Glomerular visceral epithelial cell (primary cell): ENCODE measurements around the gene AUTS2.

Source experiments
- DNase-seq: peaks from one replicate; pipeline ENCODE4 v3.0.0-alpha.2; 2016; ENCODE audit errors: extremely low spot score

The AUTS2 gene

DNA sequence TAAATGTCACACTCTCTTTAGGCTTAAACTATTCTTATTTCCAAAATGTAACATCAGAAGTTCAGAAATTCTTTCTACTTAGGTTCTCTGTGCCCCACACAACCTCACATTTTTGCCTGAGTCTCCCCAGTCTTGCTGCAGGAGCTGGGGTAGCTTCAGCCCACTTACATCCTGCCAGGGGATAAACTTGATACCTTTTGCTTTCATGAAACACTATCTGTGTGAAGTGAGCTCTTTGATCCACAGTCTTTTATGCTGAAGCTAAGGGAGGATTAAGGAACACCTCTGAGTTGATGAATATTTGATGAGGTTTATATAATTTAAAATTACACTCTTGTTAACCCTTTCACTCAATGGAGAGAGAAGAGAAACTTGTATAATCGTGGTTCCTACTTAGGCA, 341.0 kb downstream of the AUTS2 start:
- DNase-seq, result no peak

DNA sequence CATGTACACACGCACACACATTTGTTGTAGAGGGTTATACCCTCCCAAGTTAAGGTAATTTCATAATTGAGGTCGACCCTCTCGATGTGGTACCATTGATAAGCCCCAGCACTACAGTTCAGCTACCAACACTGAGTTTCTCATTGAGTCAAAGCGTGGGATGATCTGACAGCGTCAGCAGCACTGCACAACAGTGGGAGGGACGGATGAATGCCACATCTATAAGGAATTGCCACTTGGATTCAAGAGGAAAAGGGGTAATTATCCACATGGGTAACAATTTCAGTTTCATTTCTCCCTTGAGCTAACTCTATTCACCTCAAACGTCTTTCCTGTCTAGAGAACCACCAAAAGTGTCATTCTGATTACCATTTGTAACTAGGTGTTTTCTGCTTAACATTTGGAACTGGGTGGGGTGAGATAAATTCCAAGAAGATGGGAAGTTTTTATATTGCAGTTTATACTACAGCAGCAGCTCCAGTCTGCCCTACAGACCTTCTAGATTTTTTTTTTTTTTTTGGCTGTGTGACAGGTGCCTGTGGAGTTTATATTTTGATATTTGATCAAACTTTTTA, 342.9 kb downstream of the AUTS2 start:
- no peak for DNase-seq

DNA sequence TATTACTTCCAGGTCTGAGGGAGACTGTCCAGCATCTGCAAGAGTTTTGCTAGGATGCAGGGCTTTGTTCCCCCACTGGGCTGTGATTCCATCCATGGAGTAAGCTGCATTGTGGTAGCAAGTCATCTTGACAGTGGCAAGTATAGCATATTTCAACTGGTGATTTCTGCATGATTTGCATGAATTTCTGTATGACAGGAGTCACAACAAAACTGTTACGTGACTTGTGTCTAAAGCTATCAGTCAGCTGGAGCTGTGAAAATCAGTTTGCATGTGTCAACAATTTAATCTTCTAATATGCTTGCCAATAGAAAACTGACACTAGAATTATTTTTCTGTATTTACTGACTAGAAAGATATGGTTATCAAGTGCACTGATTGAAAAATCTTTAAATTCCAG, 344.3 kb downstream of the AUTS2 start:
- DNase-seq, result no peak

DNA sequence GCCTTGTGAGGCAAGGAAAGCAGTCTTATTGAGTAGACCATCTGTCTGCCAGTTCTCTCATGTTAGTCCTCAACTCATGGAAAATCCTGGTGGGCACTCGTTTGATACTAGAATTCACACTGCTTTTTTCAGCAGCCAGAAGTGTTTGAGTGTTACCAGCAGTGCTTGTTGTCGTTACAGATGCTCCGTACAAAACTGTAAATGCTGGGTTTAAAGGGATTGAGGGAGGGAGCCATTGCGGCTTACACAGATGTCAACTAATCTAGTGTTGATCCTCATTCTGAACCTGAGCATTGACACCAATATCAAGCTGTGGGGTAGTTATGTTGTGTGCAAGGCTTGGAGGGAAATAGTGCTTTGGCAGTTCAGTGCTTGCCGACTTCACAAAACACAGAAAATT, 348.6 kb downstream of the AUTS2 start:
- DNase-seq, result no peak

DNA sequence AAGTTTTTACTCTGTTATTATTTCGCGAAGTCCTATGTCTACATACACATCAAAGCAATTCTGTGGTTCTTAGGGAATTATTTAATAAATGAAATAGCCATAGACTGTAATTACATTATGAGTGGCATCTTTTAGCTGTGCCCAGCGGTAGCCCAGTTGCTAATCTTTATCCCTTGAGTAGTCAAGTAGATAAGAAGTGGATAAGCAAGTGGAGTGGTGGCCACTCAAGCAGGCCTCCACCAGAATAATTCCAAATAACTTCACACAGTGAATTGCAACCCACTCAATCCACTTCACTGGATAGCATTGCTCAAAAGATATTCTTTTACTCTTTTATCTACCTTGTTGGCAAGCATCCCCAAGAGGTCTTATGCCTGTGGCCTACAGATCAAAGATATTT, 349.7 kb downstream of the AUTS2 start:
- DNase-seq, result no peak

DNA sequence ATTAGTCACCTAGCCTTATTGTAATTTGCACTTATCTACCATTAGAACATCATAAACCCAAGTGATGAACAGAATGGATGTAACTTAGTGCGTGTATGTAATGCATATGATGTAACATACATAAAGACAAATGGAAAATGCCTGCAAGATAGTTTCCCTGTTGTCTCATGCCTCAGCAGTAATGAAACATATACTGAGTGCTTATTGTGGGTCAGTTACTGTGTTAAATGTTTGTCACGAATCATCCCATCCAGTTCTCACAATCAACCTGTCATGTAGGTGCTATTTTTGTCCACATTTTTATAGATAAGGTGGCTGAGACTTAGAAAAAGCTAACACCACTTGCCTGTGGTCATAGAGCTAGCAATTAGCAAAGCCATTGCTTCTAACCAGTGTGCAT, 350.8 kb downstream of the AUTS2 start:
- no peak for DNase-seq

DNA sequence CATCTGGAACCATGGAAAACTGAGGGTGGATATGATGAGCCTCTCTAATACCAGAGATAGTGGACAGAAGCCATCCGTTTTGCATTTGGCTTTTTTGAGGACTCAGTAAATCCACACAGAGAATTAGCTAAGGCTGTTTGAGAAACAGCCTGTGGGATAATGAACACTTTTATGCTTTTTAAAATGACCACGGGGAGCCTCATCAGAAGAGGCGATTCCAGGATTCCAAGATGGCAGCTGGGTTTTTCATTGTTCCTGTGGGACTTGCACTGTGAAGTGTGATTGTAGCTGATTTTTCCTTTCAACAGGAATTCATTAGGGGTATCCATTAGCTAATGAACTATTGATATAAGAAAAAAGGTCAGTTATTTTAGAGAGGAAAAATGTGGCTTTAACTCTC, 353.2 kb downstream of the AUTS2 start:
- no peak for DNase-seq

DNA sequence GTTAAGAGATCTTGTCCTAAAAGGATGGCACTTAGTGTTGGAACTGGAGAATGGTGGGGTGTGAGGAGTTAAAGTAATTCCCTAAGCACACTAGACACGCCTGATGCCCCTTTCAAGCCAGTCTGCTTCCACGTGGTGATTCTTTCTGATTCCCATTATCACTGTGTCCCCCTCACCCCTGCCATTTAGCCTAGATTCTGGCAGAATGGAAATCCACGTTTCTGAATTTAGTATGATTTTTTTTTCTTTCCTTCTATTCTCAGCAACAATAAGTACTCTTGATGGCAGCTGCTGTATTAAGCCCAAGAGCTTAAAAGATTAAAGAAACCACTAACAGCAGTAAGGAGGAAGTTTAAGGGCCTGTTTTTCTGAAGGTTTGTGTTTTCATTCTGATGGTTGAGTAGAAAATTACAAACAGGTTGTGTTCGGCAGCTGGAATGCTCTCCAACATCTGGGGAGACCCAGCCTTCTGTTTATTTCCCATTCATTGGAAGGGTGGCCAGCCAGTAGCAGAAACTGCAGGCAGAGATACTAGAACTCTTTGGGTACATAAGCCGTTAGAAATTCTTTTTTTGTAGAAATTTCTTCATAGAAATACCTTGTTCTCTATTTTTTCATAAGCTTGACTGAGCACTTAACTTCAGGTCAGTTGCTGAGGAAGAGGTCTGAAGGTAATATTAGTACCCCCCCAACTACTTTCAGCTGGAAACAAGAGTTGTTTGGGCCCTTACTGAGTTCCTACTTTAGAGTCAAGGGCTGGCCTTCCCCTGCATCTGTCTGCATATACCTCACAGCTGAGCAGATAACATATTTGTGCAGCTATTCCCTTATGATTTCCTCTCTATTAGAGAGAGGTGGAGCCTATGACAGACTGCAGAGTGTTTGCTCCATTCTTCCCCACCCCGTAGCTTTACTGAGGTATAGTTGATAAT, 355.1 kb downstream of the AUTS2 start:
- DNase-seq, result no peak

DNA sequence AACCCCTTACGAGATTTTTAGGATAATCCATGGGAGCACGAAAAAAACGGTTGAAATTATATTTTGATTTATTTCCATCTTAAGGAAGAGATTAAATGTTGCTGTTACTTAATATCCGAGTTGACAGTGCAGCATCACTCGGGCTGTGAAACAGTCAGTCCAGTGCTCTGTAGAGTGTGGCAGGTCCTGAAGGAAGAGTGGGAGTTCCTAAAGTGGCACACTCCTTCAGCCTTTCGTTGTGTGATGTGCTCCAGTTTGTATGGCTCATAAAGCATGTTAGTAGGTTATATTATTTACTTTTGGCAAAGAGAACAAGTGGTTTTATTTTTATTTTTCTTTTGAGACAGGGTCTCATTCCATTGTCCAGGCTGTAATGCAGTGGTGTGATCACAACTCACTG, 358.3 kb downstream of the AUTS2 start:
- no peak for DNase-seq

DNA sequence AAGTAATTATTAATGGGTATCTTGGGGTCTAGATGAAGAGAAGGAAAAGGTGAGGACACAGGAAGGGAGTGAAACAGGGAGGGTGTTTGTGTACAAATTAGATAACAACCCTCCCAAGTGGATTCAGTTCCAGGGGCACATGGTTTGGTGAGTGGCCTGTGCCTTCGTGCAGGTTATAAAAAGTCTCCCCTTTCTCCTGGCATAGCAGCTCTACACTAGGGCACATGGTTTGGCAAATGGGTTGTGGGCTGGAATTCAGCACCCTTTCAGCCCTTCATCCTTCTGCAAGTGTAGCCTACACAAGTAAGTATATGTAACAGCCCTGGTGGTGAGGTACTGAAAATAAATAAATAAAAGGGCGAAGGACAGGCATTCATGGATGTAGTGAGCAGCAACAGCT, 359.4 kb downstream of the AUTS2 start:
- no peak for DNase-seq

DNA sequence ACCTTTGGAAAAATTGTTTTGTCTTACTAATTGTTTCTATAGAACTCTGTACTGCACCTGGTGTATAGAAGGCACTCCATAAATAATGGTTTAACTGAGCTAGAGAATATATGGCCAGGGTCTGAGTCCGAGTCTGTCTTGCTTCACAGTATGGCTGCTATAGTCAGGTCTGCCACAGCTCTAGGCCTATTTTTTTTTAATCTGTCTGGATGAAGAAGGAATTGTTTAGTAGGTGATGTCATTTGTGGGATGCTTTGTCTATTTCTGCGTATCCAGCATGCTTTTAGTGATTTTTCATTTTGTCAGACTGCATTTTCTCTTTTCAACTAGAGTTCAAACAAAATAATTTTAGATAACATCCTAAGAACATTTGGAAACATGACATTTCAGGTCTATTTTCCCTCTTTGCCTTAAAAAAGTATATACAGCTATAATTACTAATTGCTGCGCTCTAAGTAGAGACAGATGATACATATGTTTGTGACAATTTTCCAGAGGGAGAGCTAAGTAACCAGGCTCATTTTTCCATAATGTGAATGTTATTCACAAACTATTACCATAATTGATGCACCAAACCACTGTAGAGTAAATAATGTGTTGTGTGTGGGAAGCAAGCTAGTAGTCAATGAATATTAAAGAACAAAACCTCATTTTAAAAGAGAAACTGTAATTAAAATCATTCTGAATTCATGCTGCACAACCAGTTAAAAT, 361.7 kb downstream of the AUTS2 start:
- DNase-seq, result no peak

DNA sequence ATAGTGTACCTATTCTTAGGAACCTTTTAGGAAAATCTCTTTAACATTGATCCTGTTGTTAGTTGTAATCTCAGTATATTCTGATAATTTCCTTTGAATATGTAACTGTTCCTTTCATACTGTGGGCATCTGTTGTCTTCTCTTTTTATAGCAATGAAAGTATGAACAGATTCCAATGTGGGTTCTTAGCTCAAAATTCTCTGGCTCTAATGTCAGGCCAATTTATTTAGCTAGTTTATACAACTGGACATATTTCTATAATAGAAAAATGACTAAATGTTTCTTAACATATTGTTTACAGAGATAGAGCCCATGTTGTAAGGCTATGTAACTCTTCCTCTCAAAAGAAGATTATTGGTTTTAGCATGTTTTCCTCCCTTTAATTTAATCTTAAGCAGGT, 363.2 kb downstream of the AUTS2 start:
- DNase-seq, result no peak

DNA sequence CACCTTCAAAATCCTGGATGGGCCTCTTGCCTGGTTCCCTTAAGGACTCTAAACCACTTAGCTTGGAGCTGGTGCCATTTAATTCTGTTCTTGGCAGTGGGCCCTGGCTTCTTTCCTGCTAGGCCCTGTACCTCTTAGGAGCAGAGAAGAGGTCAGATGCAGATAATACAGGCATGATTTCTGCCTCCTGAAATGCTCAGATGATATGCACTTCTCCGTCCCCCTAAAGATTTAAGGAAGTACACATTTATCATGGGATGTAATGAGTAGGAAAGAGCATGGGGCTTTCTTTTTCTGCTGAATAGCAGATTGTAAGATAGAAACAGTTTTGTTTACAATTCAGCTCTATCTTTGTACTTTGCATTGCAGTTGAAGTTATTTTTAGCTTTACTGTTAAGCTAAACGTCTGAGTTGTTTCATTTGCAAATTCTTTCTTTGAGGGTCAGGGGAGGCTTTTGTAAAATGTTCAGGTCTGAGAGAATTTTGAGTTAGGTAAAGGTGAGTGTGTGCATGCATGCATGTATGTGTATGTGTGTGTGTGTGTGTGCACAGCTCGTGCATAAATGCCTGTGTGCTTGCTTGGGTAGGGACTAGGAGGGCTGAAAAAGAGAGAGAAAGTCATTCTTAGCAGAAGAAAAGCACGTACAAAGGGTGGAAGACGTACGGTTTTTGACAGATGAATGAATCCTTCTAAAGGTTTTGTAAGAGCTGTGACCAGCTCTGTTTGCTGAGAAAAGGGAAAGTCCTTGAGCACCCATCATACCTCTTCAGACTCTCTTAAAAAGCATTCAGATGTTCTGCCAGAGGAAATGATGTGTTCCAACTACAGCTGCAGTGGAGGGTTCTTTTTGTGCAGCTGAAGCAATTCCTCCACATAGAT, 364.2 kb downstream of the AUTS2 start:
- no peak for DNase-seq

DNA sequence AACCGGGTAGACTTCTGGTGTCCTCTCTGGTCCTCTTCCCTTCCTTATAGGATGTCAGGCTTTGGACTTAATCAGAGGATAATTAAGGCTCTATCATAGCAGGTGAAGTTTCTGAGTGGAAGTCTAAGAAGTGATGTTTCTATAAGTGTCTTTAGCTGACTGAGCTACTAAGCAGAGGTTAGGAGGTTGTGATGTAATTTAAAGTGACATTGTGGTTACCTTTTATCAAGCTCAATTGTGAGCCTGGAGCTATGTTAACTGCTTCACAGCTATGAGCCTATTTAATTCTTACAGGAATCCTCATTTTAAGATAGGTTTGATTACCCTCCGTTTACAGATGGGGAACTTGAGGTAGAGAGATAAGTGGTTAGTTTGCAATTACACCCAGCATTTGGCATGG, 365.1 kb downstream of the AUTS2 start:
- no peak for DNase-seq

DNA sequence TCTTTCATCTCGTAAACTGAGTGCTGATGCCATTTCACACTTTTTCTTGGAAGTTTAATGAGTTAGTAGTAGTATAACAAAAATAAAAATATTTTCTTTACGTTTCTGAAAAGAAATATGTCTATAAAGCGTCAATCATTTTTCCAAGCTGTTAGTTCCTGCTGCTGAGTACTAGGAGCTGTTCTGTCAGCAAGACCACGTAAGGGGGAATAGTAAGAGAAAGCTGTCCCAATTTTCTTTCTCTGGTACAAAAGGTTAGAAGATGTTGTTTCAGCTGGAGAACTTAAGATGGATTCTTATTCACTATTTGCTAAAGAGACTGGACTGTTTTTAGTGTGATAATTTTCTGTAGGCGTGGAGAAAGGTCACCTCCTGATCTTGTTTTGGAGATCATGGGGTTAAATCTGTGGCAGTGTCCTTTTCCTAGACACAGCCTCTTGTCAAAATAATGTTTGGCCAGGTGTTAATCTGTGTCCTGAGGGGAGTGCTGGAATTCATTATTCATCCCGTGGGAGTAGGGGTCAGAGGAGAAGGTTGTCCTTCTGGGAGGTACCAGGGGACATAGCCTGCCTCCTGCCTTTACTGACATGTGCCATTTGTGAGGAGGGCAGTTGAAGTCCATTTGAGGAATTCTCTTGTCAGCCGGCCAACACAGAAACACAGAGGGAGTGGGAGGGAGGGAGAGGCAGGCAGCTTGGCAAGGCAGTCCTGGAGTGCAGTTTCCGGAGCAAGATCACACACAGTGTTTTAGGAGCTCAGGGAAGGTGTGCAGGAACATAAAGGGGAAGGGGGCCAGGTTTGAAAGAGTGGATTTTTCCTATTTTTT, 368.7 kb downstream of the AUTS2 start:
- DNase-seq, result no peak

DNA sequence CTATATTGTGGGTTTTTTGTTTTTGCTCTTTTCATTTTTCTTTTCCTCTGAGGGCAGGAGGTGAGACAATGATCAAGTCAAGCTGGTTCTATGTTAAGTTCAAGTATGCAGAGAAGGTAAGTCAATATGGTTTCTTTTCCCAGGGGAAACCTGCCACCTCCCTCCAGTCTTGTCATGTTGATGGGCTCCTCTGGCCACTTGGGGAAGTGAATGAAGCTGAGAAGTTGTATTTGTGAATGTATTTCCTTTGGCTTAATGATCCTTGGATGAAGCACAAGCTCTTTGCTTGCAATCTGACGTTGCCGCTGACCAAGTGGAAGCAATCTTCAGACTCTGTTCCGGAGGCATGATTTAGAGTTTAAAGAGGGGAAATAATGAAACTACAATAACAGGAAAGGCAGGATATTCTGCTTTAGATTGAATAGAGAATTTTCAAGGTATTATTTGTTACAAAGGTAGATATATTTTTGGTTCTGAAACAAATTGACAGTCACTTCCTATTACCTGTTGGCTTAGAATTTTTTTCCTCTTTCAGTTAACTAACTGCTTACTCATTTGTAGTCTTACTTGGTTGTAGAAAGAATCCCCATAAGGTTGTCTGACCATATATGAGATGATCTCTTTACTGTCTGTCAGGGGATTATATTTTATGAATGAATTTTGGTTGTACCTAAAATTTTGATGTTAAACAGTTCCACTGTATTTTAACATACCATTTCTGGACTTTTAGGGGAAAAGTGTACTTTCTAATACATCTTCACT, 369.6 kb downstream of the AUTS2 start:
- no peak for DNase-seq

DNA sequence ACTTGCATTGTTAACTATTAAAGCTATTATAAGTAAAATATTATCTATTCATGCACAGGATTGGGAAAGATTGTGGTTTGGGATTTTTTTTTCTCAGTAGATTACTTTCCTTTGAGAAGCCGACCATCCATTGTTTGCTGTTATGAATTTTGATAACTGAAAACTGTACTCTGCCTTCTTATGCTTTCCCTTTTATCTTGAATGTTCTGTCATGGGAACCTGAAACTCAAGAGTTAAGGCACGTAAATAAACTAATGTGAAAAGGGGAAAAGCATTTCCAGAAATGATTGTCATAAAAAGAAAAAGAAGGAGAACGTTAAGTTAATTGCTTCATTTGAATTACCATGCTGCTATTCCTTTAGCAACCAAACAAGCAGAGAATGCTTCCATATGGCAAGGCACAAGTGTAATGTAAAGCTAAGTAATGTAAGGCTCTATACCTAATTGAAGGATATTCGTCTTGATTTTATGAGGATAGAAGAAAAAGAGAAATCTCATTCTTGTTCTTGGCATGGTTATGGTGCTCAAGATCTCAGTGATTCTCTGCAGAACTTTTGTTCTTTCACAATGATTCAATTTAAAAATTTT, 370.8 kb downstream of the AUTS2 start:
- no peak for DNase-seq

DNA sequence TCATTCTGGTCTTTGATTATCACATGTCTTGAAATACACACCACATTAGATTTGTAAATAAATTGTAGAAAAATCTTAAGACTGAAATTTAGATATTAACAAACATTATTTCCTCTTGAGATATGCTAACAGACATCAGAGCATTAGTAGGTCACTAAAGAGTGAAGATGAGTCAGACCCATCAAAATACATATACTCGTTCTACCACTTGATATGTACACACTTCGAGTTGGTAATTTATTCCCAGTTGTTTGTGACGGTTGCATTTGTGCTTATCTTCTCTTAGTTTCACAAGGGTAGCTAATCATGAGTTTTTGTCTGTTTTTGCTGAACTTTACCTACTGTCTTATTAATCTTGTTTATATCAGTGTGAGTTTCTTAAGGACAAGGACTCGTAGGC, 383.4 kb downstream of the AUTS2 start:
- DNase-seq, result no peak

DNA sequence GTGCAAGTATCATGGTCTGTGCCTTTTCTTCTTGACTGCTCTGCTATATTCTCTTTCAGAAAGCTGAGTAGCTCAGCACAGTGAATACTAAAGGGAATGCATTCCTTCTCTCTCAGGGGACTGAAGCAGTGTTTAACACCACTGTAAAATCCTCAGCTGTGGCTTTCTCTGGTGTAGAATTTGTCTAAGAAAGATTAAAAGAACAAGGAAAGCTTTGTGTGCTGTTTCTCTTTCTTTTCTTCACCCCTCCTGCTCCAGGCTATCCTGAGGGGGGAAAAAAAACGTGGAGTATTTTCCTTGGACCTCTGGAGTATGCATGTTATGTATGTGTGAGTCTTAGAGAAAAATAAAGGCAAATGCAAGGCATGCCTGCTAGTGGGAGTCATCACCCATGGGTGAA, 383.9 kb downstream of the AUTS2 start:
- DNase-seq, result no peak

DNA sequence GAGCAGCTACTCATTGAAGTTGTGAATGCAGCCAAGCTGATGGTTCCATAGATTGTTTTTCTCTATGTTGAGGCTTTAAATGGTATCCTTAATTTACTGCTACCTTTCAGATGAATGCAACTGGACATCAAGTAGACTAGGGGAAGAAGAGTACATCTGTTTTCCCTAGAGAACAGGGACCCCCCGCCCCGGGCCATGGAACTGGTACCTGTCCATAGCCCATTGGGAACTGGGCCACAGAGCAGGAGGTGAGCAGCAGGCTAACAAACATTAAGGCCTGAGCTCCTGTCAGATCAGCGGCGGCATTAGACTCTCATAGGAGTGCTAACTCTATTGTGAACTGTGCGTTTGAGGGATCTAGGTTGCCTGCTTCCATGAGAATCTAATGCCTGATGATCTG, 391.3 kb downstream of the AUTS2 start:
- no peak for DNase-seq
